RCC 7860 (cell line): Measurements from ENCODE around the gene ILKAP.

Source experiments
- DNase-seq: peaks from one replicate; pipeline ENCODE4 v3.0.0-alpha.2; 2015; ENCODE audit warnings: low spot score
- FAIRE-seq: peaks from 2 replicates; lab custom pipeline; 2012; peaks lifted over from hg19 to GRCh38; lab: Jason Lieb, UNC

The ILKAP gene, protein sequence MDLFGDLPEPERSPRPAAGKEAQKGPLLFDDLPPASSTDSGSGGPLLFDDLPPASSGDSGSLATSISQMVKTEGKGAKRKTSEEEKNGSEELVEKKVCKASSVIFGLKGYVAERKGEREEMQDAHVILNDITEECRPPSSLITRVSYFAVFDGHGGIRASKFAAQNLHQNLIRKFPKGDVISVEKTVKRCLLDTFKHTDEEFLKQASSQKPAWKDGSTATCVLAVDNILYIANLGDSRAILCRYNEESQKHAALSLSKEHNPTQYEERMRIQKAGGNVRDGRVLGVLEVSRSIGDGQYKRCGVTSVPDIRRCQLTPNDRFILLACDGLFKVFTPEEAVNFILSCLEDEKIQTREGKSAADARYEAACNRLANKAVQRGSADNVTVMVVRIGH

DNA sequence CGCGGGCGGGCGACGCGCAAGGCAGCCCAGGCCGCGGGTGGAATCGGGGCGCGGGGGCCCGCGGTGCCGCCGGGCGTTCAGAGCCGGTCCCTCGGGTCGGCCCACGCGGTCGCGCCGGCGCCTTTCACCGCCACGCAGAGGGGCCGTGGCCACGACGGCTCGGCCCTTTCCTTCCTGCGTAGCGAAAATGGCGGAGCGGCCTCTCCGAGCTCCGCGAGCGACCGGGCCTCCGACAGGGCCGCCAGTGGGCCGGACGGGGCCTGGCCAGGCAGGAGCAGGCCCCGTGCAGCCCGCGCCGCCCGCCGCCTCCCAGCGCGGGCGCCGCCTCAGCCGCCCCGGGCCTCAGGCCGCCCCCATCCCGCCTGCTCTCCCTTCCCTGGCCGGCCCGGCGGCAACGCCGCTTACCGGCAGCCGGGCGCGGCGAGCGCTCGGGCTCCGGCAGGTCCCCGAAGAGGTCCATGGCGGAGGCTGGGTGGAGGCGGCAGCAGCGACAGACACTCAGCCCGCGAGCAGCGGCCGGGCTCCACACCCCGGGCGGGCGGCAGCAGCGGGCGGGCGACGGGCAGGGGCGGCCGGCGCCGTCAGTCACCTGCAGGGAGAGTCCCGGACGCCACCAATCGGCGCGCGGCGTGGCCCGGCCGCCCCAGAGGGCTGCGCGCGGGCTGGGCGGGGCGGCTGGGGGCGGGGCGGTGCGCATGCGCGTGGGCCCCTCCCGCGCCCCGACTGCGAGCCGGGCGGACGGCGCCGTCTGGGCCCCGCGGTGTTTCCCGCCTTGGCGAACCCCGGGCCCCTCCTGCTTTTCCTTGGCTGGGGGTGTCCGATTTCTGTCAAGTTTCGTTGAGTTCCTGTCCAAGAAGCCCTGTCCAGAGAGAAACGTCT lies at the start of gene ILKAP:
ILKAP (minus strand) TSS at position 602 of the 879 bp plus-strand sequence; CDS start at position 460, 142 bp downstream.
- DNase-seq: peak; percentile 69
- FAIRE-seq: no peak

DNA sequence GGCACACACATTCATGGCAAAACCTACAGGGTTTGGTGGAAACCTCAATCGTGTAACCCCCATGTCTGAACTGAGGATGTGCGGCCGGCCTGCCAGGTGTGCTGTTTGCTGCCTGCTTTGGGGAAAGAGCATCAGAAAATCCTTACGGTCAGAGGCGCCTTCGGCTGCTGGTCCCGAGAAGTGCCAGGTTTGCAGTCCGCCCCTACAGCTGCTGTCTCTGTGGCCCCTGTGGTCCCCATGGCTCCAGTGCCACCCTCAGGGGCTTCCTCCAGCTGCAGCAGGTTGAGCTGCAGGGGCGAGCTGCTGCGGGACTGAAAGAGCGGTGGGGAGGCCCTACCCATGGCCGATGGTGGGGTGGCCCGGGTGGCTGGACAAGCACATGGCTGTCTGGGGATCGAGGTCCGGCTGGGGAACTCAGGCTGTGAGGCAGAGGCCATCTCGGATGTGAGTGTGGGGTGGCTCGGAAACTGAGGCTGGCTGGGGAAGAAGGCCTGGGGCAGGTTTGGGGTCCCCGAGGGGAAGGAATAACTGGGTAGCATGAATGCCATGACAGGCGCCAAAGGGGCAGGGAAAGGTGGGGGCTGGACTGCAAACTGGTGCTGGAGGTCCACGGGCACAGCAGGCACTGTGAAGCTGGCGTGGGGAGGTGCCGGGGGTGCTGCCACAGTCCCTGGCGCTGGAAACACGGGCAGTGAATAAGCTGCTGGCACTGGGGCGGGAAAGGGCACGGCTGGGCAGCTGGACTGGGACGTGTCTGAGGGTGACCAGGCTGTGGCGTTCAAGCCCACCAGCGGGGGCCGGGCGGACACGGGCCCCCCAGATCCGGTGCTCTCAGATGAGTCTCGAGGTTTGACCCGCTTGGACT lies 49.5 kb upstream of the ILKAP start:
- DNase-seq (no peak), FAIRE-seq (no peak)

DNA sequence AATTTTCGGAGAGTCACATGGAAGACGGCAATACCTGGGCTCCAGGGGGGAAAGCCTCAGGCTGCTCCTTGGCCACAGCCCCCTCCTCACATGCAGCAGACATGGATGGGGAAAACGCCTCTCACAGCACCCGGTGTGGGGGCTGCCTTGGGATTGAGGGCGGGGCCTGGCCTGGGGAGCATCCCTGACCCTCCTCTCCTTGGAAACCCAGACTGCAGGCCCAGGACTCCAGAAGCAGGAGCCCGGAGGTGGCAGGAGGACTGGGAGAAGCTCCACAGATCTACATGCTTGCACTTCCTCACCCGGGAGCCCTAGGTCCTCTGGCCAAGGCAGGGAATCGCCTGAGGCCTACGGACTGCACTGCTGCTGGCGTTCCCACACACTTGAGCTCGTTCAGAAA lies 48.5 kb upstream of the ILKAP start:
- no peak for DNase-seq
- no peak for FAIRE-seq

DNA sequence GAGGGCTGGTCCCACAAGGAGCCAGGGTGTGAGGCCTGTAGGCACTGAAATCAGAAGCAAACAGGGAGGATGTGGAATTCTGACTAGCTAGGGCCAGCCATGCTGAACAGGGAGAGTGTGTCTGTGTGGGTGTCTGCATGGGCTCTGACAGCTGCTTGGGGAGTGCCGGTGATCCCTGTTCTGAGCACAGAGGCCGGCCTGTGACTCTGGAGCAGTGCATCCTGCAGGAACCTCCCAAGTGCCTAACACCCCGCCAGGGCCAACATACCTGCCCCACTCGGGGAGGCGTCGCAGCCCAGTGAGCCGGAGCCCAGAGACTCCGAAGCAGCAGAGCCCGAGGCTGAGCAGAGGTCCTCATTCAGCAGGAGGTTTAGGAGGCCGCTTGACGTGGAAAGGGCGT lies 47.8 kb upstream of the ILKAP start:
- FAIRE-seq (no peak), DNase-seq (no peak)

DNA sequence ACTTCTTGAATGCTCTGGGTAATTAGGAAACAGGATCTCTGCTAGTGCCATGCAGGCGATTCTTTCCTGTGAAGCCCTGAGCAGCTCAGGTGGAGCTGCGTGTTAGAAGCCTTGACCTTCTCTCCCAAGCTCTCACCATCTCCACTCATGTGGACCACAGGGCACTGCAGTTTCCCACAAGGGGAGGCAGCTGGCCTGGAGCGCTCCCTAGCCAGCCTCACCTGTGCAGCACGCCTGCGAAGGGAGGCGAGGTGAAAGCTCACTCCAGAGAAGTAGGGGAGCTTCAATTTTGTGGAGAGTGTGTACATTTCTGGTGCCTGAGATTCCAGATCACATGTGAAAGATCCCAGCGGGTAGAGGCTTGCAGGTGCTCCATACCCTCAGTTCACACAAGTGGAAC lies 47.4 kb upstream of the ILKAP start:
- DNase-seq (no peak), FAIRE-seq (no peak)

DNA sequence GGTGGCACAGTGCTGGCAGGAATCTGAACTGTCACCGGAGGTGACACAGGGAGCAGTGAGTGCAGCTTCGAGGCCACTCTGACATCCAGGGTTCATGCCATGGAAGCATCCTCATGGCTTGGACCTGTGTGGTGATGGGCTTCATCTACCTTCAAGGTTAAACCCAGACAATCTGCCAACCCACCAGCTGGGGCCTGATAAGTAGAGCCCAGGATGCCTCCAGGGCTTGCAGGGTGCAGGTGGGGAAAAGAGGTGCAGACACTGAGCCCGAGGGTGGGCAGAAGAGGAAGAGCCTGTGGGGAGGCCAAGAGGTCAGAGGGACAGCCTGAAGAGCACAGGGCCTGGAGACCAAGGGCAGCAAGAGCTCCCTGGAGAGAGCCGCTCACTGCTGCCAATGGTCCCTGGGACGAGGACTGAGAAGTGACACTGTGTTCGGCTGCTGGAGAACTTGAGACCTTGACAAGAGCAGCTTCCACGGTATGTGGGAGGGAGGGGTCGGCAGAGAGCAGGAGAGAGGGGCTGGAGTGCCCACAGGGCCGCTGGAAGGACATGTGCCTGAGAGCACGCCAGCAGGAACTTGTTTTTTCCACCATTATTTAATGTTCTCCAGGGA lies 44.5 kb upstream of the ILKAP start:
- DNase-seq: no peak
- FAIRE-seq: no peak

DNA sequence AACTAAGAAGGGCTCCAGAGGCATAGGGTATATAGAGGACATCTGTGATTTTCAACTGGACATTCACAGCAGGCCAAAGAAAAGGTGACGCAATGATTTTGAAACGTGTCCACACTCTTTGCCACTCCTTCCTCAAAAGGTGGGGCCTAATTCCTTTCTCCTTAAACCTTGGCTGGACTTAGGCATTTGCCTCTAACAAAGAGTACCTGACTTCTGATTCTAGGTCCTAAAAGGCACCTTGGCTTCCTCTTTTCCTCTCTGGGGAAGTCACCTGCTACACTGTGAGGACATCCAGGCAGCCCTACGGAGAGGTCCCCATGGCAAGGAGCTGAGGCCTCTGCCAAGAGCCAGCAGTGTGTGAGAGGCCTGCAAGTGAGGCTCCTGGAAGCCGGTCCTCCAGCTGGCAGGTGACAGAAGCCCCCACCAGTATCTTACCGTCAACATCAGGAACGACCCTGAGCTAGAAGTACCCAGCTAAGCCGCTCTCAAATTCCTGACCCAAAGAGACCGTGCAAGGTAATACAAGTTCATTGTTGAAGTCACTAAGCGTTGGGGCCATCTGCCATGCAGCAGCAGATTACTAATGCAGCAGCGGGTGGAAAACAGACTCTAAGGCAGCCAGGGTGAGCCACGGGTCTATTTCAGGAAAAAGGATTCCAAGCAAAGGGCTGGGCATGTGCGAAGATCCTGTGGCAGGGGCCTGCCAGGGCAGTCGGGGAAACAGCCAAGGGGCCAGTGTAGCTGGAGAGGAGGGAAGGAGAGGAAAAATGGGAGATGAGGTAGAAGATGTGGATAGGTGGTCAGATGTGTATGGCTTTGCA lies 43.7 kb upstream of the ILKAP start:
- FAIRE-seq: no peak
- no peak for DNase-seq

DNA sequence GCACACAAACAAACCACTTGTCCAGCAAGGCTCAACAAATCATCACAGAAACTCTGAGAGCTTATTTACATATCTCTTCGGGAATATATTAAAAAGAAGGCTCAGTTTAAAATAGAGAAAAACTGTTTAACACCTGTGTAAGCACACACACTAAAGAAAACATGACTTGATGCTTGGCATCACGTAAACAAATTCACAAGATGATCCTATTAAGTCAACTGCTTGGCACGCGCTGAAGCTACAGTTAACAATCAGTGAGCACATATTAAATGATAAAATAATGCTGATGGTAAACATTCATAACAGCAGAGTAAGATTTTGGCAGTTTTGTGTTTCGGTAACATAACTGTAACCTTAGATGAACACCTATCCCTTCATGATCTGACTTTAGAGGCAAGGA lies 40.7 kb upstream of the ILKAP start:
- FAIRE-seq (no peak), DNase-seq (no peak)

DNA sequence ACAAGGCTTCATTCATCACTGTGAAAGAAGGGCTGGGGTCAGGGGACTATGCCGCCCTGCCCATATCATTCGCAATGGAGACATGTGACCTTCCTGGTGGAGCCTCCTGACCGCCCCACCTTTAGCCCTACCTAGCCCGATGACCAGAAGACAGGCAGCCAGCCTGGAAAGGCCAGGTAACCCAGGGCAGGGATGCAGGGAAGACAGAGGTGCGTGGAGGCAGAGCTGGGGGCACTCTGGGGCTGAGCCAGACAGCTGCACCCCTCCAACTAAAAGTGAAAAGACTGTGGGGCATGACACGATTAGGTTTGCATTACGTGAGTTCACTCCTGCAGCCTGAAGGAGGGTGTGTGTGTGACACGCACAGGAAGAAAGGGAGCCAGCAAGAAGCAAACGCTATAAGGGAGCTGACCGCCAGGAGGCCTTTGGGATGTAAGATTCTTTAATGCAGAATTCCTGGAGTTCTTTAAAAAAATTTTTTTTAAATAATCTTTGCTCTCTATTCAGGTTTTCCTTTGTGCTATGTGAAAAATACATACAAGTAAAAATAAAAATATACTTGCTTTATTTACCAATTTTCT lies 40.1 kb upstream of the ILKAP start:
- DNase-seq: no peak
- no peak for FAIRE-seq

DNA sequence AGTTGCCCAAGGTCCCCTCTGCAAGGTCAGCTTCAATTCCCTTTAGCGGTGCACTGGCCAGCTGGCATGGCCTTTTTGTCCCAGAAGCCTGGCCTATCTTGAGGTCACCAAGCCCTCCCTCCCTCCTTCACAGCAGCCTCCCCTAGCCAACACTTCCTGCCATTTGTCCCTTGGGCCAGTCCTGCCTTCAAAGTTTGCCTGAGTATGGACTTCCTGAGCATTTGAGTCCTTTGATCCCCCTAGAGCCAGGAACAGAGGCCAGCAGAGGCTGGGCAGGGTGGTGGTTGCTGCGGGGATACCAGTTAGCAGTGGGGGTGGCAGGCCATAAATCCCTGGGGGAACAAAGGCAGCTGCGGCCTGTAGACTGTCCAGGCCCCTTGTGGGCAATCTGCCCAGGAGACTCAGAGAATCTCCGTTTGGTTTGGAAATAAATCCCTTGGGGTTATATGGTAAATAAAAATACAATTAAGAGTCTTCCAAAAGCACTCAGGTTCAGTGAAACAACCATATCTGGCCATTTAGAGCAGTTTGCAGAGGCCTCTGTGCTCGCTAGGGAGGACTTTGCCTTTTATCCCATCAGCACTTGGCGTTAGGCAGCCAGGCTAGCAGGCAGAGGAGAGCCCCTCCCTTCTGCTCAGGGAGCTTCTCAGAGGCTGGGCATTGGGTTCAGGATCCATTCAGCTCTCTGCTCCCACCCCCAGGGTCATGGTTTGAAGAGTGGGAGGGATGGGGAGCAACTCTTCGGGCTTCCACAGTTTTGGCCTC lies 39.4 kb upstream of the ILKAP start:
- FAIRE-seq: no peak

DNA sequence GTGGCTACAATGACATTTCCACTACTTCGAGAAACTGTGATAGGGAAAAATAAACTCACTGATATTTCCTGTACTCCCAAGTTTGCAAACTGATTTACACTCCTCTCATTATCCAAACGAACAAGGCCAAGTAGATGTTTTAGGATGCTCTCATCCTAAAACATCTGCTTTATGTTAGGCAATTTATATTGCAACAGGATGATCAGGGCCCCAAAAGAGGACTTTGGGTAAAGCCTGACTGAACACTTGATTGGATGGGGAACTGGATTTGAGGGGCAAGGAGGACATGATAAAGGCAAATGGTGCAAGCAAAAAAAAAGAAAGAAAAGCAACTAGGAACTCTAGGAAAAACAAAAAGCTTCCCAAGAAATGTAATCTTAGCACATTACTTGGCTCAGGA lies 38.5 kb upstream of the ILKAP start:
- FAIRE-seq (no peak), DNase-seq (no peak)

More for the DNA sequence above, 39.4 kb upstream of the ILKAP start:
- no peak for DNase-seq

DNA sequence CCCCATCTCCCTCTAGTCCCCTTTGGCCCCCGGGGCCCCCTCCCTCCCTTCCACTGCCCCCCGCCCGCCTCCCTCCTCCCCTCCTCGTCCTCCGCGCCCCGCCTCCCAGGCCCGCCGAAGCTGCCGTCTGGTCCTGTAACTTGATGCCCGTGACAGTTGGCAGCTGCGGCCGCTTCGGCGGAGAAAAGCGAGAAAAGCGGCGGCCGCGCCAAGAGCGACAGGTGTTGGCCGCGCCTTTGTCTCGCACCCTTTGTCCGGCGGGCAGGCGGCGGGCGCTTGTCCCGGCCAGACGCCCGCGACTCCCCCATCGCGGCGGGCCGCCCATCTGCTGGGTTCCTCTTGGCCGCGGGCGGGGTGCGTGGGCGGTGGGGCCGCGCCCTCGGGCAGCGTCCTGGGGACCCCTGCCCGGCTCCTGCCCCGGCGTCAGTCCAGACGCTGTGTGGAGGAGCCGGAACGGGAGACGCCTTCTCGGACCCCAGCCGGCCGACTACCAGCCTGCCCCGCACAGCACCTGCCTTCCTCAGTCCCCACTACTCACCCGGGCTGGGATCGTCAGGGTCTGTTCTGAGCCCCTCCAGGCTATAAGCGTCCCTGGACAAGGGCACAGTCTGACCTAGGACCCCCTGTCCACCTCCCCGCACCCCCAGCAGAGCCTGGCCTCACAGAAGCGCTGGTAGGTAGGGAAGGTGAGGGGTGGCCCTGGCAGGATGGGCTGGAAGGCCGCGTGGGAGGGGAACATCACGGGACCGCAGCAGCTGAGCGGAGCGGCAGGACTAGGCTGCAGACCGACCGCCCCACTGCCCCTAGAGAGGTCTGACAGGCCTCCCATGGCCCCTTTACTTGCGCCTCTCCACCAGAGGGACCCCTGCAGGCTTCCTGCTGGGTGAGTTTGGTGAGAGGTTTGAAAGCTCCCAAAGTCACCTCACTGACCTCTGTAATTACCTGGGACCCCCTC lies 37.5 kb upstream of the ILKAP start:
- DNase-seq: no peak
- no peak for FAIRE-seq

DNA sequence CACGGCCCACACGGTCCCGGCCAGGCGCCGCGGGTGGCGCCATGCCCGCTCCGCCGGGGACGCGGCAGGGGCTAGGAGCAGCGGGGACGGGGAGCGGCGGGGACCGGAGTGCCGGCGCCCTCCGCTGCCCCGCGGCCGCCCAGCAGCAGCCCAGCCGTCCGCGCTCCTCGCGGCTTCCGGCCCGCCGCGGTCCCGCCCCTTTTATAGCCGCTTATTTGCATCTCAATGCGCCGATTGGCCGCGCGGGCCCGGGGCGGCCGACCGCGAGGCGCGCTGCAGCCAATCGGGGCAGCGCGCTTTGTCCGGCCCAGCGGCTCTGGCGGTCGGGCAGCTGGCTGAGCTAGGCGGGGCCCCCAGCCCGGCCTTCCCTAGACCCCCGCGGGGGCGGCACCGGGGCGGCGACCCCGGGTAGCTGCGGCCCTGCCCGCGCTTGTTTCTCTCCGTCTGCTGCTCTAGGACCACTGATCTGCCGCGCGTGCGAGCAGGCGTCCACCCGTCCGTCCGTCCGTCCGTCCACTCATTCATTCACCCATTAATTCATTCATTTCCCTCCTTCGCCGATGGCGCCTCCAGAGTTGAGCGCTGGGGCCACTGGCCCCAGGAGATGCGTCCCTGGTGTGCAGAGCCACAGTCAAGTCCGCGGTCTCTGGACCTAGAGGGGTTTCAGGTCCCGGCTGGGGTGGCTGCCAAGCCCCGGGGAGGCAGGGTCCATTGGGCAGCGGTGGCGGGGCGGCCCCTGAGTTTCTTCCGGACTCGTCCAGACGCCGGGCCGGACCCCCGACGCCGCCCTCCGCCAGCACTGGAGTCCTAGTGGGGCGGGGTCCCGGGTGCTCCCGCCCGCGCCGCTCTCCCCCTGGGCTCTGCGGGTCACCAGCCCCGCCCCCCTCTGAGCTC lies 36.6 kb upstream of the ILKAP start, which contains the start of gene HES6:
HES6 (minus strand) TSS at position 176 of the 894 bp plus-strand sequence; CDS start at position 43, 133 bp downstream.
- peak; percentile 75 for DNase-seq
- no peak for FAIRE-seq

DNA sequence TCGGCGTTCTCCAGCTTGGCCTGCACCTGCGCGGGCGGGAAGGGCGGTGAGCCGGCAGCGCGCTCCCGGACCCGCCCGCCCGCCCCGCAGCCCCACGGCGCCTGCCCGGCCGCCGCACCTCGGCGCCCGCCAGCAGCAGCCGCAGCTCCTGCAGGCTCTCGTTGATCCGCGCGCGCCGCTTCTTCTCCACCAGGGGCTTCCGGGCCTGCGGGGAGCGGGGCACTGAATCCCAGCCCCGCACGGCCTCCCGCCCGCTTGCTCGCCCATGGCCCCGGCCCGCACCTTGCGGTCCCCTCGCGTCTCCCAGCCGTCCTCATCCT lies 36.0 kb upstream of the ILKAP start:
- FAIRE-seq (no peak), DNase-seq (peak; percentile 16)

DNA sequence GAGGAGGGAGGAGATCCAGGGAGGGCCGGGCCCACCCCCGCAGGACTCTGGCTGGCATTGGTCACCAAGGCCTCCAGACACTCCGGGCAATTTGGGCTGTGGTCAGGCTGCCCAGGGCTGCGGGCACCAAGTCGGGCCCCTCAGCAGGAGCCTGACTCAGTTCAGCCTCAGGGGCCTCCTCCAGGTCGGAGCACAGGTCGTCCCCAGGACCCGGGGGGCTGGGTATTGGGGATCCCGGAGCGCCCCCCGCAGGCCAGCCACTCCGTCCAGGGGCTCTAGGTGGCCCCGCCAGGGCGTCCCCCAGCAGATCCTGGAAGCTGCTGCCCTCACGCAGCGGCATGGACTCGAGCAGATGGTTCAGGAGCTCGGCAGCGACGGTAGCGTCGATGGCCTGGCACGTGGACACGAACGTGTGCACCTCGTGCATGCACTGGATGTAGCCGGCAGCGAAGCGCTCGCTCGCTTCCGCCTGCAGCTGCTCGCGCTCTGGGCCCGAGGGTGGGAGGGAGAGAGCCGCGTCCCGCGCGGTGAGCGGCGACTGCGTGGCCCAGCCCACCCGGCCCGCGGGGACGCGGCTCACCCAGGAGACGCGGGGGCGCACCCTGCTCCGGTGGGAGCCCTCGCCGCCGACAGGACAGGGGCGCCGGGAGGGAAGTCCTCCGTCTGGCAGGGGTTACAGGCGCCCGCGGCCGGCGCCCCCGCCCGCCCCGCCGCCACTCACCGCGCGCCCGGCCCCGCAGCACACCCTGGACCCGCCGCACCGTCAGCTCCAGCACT lies 35.5 kb upstream of the ILKAP start:
- DNase-seq (no peak), FAIRE-seq (no peak)

DNA sequence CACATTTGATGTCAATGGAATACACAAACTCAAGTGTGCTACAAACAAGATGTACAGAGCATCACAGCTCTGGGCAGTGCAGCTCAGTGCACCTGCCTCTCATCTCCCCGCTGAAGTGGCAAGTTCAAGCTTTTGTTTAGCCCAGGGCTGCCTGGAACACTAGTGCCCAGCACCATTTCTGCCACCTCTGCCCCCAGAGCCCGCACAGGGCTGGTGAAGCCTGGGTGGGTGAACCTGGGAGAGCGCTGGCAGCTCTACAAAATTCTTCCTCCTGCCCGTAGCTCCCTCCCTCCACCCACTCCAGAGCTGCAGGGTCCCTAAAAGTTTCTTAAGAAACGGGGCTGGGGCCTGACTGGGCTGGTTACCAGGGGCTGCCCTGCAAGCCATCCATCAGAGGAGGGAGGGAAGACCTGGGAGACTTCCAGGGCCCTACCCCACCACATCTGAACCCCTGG lies 34.8 kb upstream of the ILKAP start:
- DNase-seq (no peak), FAIRE-seq (no peak)
